Hepatocyte (in vitro differentiated cells): ENCODE results near the gene SLC38A1.

Experiments used
- EZH2 ChIP-seq: fragments of 200-600 bp; sonication (generic); IDR thresholded peaks from 2 replicates; pipeline ENCODE4 v1.6.1; 2016; ENCODE audit warnings: antibody characterized with exemption, mild to moderate bottlenecking, borderline replicate concordance
- EZH2phosphoT487 ChIP-seq: fragments of 200-600 bp; sonication (generic); IDR thresholded peaks from one replicate; pipeline ENCODE4 v1.6.1; 2018; ENCODE audit warnings: antibody characterized with exemption, mild to moderate bottlenecking, low read depth, moderate library complexity; ENCODE audit not compliant: unreplicated experiment, severe bottlenecking
- TF ChIP-seq, protein P1 (sequence below): fragments of 200-600 bp; sonication (generic); IDR thresholded peaks from 2 replicates; pipeline ENCODE4 v1.5.1; 2016; ENCODE audit warnings: antibody characterized with exemption, mild to moderate bottlenecking; ENCODE audit not compliant: poor library complexity

DNA sequence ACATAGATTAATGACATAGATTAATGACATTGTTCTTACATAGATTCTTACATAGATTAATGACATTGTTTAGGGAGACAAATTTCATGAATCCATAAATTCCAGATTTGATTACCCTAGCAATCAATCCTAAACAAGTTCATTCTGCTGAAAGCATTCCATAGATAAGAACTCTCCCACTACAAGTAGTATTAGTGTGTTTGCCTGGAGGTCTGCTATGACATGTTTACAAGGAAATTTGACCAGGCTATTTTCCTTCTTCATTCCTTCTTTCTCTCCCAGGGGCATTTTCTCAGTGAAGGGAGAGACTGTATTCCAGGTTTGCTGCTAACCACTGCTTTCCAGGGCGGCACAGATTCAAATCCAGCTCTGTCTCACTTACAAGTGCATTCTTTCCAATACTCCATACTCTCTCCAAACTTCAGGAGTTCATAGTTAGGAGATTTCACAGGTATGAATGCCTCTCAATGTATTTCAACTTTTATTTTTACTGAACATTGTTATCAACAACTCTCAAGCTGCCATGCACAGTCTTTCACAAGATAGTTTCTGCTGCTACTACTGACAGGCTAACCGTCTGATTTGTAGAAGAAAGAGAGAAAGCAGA is 134.5 kb downstream of the SLC38A1 start:
- TF ChIP-seq EZH2: no peak
- TF ChIP-seq EZH2phosphoT487: no peak
- TF ChIP-seq, protein P1, sequence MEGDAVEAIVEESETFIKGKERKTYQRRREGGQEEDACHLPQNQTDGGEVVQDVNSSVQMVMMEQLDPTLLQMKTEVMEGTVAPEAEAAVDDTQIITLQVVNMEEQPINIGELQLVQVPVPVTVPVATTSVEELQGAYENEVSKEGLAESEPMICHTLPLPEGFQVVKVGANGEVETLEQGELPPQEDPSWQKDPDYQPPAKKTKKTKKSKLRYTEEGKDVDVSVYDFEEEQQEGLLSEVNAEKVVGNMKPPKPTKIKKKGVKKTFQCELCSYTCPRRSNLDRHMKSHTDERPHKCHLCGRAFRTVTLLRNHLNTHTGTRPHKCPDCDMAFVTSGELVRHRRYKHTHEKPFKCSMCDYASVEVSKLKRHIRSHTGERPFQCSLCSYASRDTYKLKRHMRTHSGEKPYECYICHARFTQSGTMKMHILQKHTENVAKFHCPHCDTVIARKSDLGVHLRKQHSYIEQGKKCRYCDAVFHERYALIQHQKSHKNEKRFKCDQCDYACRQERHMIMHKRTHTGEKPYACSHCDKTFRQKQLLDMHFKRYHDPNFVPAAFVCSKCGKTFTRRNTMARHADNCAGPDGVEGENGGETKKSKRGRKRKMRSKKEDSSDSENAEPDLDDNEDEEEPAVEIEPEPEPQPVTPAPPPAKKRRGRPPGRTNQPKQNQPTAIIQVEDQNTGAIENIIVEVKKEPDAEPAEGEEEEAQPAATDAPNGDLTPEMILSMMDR: no peak
